GM12878 (cell line): ENCODE results near the gene DLG4. TPM values are rescaled to one million over a fixed set of nuclear protein-coding genes. Genes with fewer than 3 reads are reported as not detected.

ENCODE experiments used
- ATAC-seq: fragments of 200-7000 bp; cut with Tn5 transposase; 3 replicates; pipeline ENCODE4 v1.9.1; 2020; ENCODE audit warnings: mild to moderate bottlenecking, moderate library complexity
- BruUV-seq: library from RNA; stranded (reverse); fragments of 400-500 nt; replicated peaks from 2 replicates; lab custom pipeline; 2021; lab: Mats Ljungman, UMichigan
- CTCF ChIA-PET: fragments of 300-600 bp; sonication (Branson Sonifier 250); formaldehyde crosslinking; extraction: SDS; loops from one replicate; lab custom pipeline; 2021; ENCODE audit warnings: inconsistent platforms; lab: Yijun Ruan, JAX
- POLR2A ChIA-PET: fragments of 350-600 bp; formaldehyde crosslinking; extraction: SDS; loops from one replicate; lab custom pipeline; 2021; ENCODE audit warnings: inconsistent platforms; lab: Charles Lee
- RAD21 ChIA-PET: fragments of 300-600 bp; sonication (Branson Sonifier 250); formaldehyde crosslinking; loops from one replicate; lab custom pipeline; 2023; ENCODE audit warnings: antibody characterized with exemption; ENCODE audit not compliant: unreplicated experiment; lab: Charles Lee
- SMC1A ChIA-PET: fragments of 300-600 bp; sonication (Branson Sonifier 250); formaldehyde crosslinking; loops from one replicate; lab custom pipeline; 2023; ENCODE audit not compliant: unreplicated experiment, uncharacterized antibody; lab: Charles Lee
- DNase-seq: peaks from one replicate; pipeline ENCODE4 v3.0.0-alpha.2; 2011; ENCODE audit warnings: low read depth, low spot score
- FAIRE-seq: peaks from 3 replicates; lab custom pipeline; 2011; peaks lifted over from hg19 to GRCh38; lab: Jason Lieb, UNC
- H2AFZ ChIP-seq: 2 replicates; pipeline ENCODE4 v1.6.0; 2011; ENCODE audit warnings: low read depth, low read length, control low read depth; ENCODE audit not compliant: control insufficient read depth
- H3K27ac ChIP-seq: 2 replicates; pipeline ENCODE4 v1.5.1; 2011; ENCODE audit warnings: control low read depth; ENCODE audit not compliant: control insufficient read depth, insufficient read depth
- H3K27me3 ChIP-seq, 2 experiments: replicated peaks in 1 of 2; 2 replicates each; pipeline versions ENCODE4 v1.6.0 to v1.6.1; 2011; ENCODE audit warnings: low read length in 1 of 2; ENCODE audit not compliant: control insufficient read depth in 2 of 2, insufficient read depth in 2 of 2
- H3K36me3 ChIP-seq, 2 experiments: 2 replicates each; pipeline ENCODE4 v1.5.1; 2011; ENCODE audit warnings: low read length in 1 of 2; ENCODE audit not compliant: control insufficient read depth in 2 of 2, insufficient read depth in 2 of 2
- H3K4me1 ChIP-seq: 2 replicates; pipeline ENCODE4 v1.6.1; 2011; ENCODE audit warnings: mild to moderate bottlenecking, low read length, moderate library complexity, mixed read lengths; ENCODE audit not compliant: control insufficient read depth, insufficient read depth
- H3K4me2 ChIP-seq: 2 replicates; pipeline ENCODE4 v1.6.0; 2011; ENCODE audit warnings: control low read depth; ENCODE audit not compliant: control insufficient read depth, insufficient read depth
- H3K4me3 ChIP-seq: fragments of 200-600 bp; sonication (generic); 2 replicates; pipeline ENCODE4 v1.5.1; 2016
- H3K79me2 ChIP-seq: 2 replicates; pipeline ENCODE4 v1.6.0; 2011; ENCODE audit warnings: low read length; ENCODE audit not compliant: control insufficient read depth, insufficient read depth
- H3K9ac ChIP-seq: 2 replicates; pipeline ENCODE4 v1.8.0; 2011; ENCODE audit warnings: low read length, control low read depth, mixed read lengths; ENCODE audit not compliant: control insufficient read depth, insufficient read depth
- H3K9me3 ChIP-seq: replicated peaks from 3 replicates; pipeline ENCODE4 v1.5.1; 2011; ENCODE audit warnings: mild to moderate bottlenecking, low read length; ENCODE audit not compliant: control insufficient read depth, insufficient read depth
- H4K20me1 ChIP-seq: 2 replicates; pipeline ENCODE4 v1.6.0; 2011; ENCODE audit not compliant: control insufficient read depth, insufficient read depth
- MYB ChIP-seq: fragments of 150-350 bp; IDR thresholded peaks from 2 replicates; pipeline ENCODE4 v1.6.1; 2014; ENCODE audit warnings: mild to moderate bottlenecking, low read depth, low read length, borderline replicate concordance
- POU2F2 ChIP-seq: IDR thresholded peaks from 3 replicates; pipeline ENCODE4 v1.6.1; 2011; ENCODE audit warnings: low read depth, mild to moderate bottlenecking, low read length, borderline replicate concordance
- WGBS: methylation state at CpG from one replicate; pipeline ENCODE4 v1.1.6; 2016; ENCODE audit warnings: low lambda C conversion rate; ENCODE audit not compliant: insufficient replicate concordance, insufficient coverage; ENCODE audit errors: missing lambda C conversion rate; 5-methylcytosine and 5-hydroxymethylcytosine counted together
- in situ Hi-C: fragments of 300-500 bp; cut with MboI; formaldehyde crosslinking; loops from 9 replicates; pipeline ENCODE4 v1.14.3; 2018; ENCODE audit warnings: mixed read lengths
- intact Hi-C: fragments of 100-400 bp; cut with micrococcal nuclease; formaldehyde crosslinking; loops from one replicate; pipeline ENCODE4 v1.14.2; 2022; ENCODE audit not compliant: unreplicated experiment
- polyA plus RNA-seq, 11 experiments: library from polyadenylated mRNA; depleted of rRNA in 4 of 11; unstranded in 6 of 11; stranded (reverse) in 5 of 11; fragments of >200 nt; fragmentation: Nextera tagmentation in 4 of 11; fragmentation: Illumina TruSeq in 1 of 11; extraction: Ambion mirVana in 4 of 11; extraction: Trizol in 1 of 11; gene quantifications; 1 replicate in 1 of 11; 2 replicates in 10 of 11; pipeline versions ENCODE4 v1.2.1 to v1.2.3, GENCODE V29; 2011 to 2016; ENCODE audit warnings: inconsistent platforms in 2 of 11, missing spikeins in 2 of 11, low read depth in 1 of 11
- total RNA-seq, 4 experiments: library from RNA; depleted of rRNA in 3 of 4; stranded (reverse); fragments of >200 nt in 3 of 4; fragmentation: Illumina TruSeq in 1 of 4; extraction: Trizol in 1 of 4; gene quantifications; 2 replicates each; pipeline versions ENCODE4 v1.2.1 to v1.2.3, GENCODE V29; 2013 to 2021

DLG4 gene
- total and polyA plus RNA-seq, 10 of the 15 experiments (the other 5 are each of a cell fraction or from before 2014, with no cell fraction given), result 0.07 to 4.1 (median 1.3) TPM

- ATAC-seq (no peak), DNase-seq (no peak), FAIRE-seq (no peak)
- Histone ChIP-seq H3K27me3 (no peaks in the 10 kb centered on the region), H2AFZ (no peak overlapping the region), H3K9ac (no peak overlapping the region), H3K4me2 (no peak overlapping the region), H3K9me3 (no peaks in the 10 kb centered on the region), H3K79me2 (peaks cover 14% of the 10 kb centered on the region), H3K4me3 (no peak overlapping the region), H3K4me1 (peaks cover 12% of the 10 kb centered on the region), H3K27ac (no peak overlapping the region), H4K20me1 (no peaks in the 10 kb centered on the region), H3K36me3 (peaks cover 15 to 22% of the 10 kb centered on the region in 2 experiments)
- intact Hi-C loops (no loop called here), in situ Hi-C loops (no loop called here)
- CTCF ChIA-PET, result interaction anchor here (2.8 to 5.1 kb wide), 4 partner anchors 10 to 75 kb away, joined by 9 to 70 read pairs (median 55); partner anchors contain the start of genes DVL2, GABARAP and PHF23
- TSS peak; percentile 47 for BruUV-seq
- 88% methylated on average over 15 of the region's 15 CpGs for WGBS
- RAD21 ChIA-PET, result no interaction called here
- TF ChIP-seq POU2F2 (peak; percentile 9; the same call in 1 of the 3 replicates), MYB (no peak)
- POLR2A ChIA-PET, result interaction anchor here (0.6 to 5.9 kb wide), 4 partner anchors 11 to 120 kb away, joined by 3 to 60 read pairs (median 36); partner anchors contain the start of genes CTDNEP1, DVL2, ELP5 and GABARAP
- SMC1A ChIA-PET, result interaction anchor here (2.0 to 4.8 kb wide), 2 partner anchors 19 to 74 kb away, joined by 19 to 34 read pairs; partner anchors contain the start of gene GABARAP
These were observed 2.7 kb upstream of the DLG4 start for GRCh38 chr17:7222093-7222971.
